ENCODE results near the gene IGSF21.

IGSF21 gene

GRCh38 chr1:18386591-18386990 is 279.0 kb downstream of the IGSF21 start:
- TF ChIP-seq CTCF (IDR thresholded peaks at IDR 0.05; ENCODE audit: low read length, missing control alignments), result no peak
- no peak for DNase-seq (ENCODE audit: low read depth)
- no peak overlapping the region for H3K4me3 ChIP-seq (replicated peaks; ENCODE audit: low read depth, low read length)

GRCh38 chr1:18387307-18387706 is 279.7 kb downstream of the IGSF21 start:
- no peak for TF ChIP-seq CTCF (IDR thresholded peaks at IDR 0.05; ENCODE audit: low read length, missing control alignments)
- H3K4me3 ChIP-seq (replicated peaks; ENCODE audit: low read depth, low read length), result no peak overlapping the region
- no peak for DNase-seq (ENCODE audit: low read depth)

GRCh38 chr1:18390953-18391352 is 283.4 kb downstream of the IGSF21 start:
- no peak for TF ChIP-seq CTCF (IDR thresholded peaks at IDR 0.05; ENCODE audit: low read length, missing control alignments)
- no peak overlapping the region for H3K4me3 ChIP-seq (replicated peaks; ENCODE audit: low read depth, low read length)
- DNase-seq (ENCODE audit: low read depth), result no peak

GRCh38 chr1:18394563-18395156 is 287.1 kb downstream of the IGSF21 start:
- H3K4me3 ChIP-seq (replicated peaks; ENCODE audit: low read depth, low read length), result no peak overlapping the region
- no peak for DNase-seq (ENCODE audit: low read depth)
- TF ChIP-seq CTCF (IDR thresholded peaks at IDR 0.05; ENCODE audit: low read length, missing control alignments), result no peak

GRCh38 chr1:18396247-18396980 is 288.8 kb downstream of the IGSF21 start:
- DNase-seq (ENCODE audit: low read depth), result no peak
- no peak for TF ChIP-seq CTCF (IDR thresholded peaks at IDR 0.05; ENCODE audit: low read length, missing control alignments)
- H3K4me3 ChIP-seq (replicated peaks; ENCODE audit: low read depth, low read length), result no peak overlapping the region

GRCh38 chr1:18397641-18398040 is 290.0 kb downstream of the IGSF21 start:
- DNase-seq (ENCODE audit: low read depth), result no peak
- H3K4me3 ChIP-seq (replicated peaks; ENCODE audit: low read depth, low read length), result no peak overlapping the region
- no peak for TF ChIP-seq CTCF (IDR thresholded peaks at IDR 0.05; ENCODE audit: low read length, missing control alignments)

Measured in fibroblast of pulmonary artery (primary cell).